ENCODE data around the gene SLC12A1.

SLC12A1 gene

DNA sequence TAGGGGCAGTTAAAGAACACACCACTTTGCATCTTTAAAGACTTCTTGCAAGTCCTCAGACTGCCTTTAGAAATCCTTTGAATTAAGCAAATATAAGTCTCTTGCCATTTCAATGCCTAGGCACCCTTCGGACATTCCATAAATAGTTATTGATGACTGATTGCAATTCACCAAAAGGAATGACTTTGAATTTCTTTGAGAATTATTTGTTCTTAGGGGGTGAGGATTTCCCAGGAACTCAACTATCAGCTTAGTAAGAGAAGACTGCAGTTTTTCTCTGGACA is 27.5 kb upstream of the SLC12A1 start:
- TF ChIP-seq, protein P1, sequence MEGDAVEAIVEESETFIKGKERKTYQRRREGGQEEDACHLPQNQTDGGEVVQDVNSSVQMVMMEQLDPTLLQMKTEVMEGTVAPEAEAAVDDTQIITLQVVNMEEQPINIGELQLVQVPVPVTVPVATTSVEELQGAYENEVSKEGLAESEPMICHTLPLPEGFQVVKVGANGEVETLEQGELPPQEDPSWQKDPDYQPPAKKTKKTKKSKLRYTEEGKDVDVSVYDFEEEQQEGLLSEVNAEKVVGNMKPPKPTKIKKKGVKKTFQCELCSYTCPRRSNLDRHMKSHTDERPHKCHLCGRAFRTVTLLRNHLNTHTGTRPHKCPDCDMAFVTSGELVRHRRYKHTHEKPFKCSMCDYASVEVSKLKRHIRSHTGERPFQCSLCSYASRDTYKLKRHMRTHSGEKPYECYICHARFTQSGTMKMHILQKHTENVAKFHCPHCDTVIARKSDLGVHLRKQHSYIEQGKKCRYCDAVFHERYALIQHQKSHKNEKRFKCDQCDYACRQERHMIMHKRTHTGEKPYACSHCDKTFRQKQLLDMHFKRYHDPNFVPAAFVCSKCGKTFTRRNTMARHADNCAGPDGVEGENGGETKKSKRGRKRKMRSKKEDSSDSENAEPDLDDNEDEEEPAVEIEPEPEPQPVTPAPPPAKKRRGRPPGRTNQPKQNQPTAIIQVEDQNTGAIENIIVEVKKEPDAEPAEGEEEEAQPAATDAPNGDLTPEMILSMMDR (conservative IDR thresholded peaks at IDR 0.05; ENCODE audit: low read depth, low read length), result no peak
- H3K9ac ChIP-seq, result peak overlapping the region; percentile 98
- H3K36me3 ChIP-seq (ENCODE audit: insufficient read depth), result no peaks in the 10 kb centered on the region
- H2AFZ ChIP-seq (ENCODE audit: low read depth), result peak overlapping the region; percentile 92
- no peaks in the 10 kb centered on the region for H4K20me1 ChIP-seq (ENCODE audit: insufficient read depth)
- H3K27ac ChIP-seq, result peak overlapping the region; percentile 92; the same call in 1 of the 2 replicates
- H3K79me2 ChIP-seq (ENCODE audit: insufficient read depth, low read depth), result peaks cover 38% of the 10 kb centered on the region
- H3K4me1 ChIP-seq (ENCODE audit: low read depth, poor library complexity, severe bottlenecking), result peaks cover 25% of the 10 kb centered on the region
- no peak overlapping the region for H3K4me3 ChIP-seq (IDR thresholded peaks at IDR 0.05; ENCODE audit: insufficient read depth, low read depth, low read length)
- no peaks in the 10 kb centered on the region for H3K27me3 ChIP-seq (ENCODE audit: insufficient read depth, low read depth)
- peak overlapping the region; percentile 77 for H3K4me2 ChIP-seq

DNA sequence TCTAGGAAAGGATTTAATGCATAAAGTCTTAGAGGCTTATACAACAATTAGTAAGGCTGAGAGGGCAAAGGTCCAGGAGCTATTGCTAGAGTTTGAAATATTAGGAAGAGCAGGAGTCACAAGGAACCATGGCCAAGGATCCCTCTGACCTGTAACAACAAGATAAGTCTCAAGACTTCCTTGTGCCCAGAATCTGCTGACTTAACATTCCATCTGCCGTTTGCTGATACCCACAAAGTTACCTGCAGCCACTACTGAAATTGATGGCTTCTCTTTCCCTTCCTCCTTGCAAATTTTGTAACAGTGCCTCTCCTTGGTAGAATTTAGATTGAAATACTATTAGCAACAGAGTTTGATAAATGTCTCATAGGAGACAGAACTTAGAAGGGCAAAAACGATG is 23.4 kb upstream of the SLC12A1 start:
- H4K20me1 ChIP-seq (ENCODE audit: insufficient read depth), result no peaks in the 10 kb centered on the region
- peak overlapping the region; percentile 22; the same call in 1 of the 2 replicates for H3K4me2 ChIP-seq

DNA sequence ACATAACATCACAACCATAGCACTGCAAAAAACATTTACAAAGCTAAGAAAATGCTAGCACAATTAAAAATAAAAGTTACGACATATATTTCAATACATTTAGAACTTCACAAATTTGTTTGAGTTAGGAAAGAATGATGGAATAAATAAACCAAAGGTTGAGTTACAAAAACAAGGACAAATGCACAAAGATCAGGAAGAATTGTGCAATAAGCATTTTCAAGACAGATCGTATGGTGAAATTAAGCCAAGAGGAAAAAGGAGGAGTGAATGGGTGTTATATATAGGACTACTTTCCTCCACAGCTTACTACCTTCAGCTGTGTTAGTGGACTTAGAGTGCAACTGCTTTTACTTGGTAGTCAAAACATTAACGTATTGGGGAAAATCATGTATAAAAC is 20.6 kb upstream of the SLC12A1 start:
- no peaks in the 10 kb centered on the region for H3K79me2 ChIP-seq (ENCODE audit: insufficient read depth, low read depth)
- H3K27ac ChIP-seq, result no peak overlapping the region
- no peaks in the 10 kb centered on the region for H3K36me3 ChIP-seq (ENCODE audit: insufficient read depth)
- H3K9ac ChIP-seq, result no peak overlapping the region
- no peak overlapping the region for H2AFZ ChIP-seq (ENCODE audit: low read depth)
- H3K4me2 ChIP-seq, result no peak overlapping the region
- no peaks in the 10 kb centered on the region for H3K4me1 ChIP-seq (ENCODE audit: low read depth, poor library complexity, severe bottlenecking)
- H3K27me3 ChIP-seq (ENCODE audit: insufficient read depth, low read depth), result no peaks in the 10 kb centered on the region
- H3K4me3 ChIP-seq (IDR thresholded peaks at IDR 0.05; ENCODE audit: insufficient read depth, low read depth, low read length), result no peak overlapping the region
- TF ChIP-seq, protein P1 (conservative IDR thresholded peaks at IDR 0.05; ENCODE audit: low read depth, low read length), result no peak
- no peaks in the 10 kb centered on the region for H4K20me1 ChIP-seq (ENCODE audit: insufficient read depth)

More for the DNA sequence above, 23.4 kb upstream of the SLC12A1 start:
- peak overlapping the region; percentile 24; the same call in 1 of the 2 replicates for H2AFZ ChIP-seq (ENCODE audit: low read depth)
- no peaks in the 10 kb centered on the region for H3K27me3 ChIP-seq (ENCODE audit: insufficient read depth, low read depth)
- no peak overlapping the region for H3K27ac ChIP-seq
- H3K4me3 ChIP-seq (IDR thresholded peaks at IDR 0.05; ENCODE audit: insufficient read depth, low read depth, low read length), result no peak overlapping the region
- no peaks in the 10 kb centered on the region for H3K36me3 ChIP-seq (ENCODE audit: insufficient read depth)
- no peaks in the 10 kb centered on the region for H3K79me2 ChIP-seq (ENCODE audit: insufficient read depth, low read depth)
- peaks cover 5% of the 10 kb centered on the region for H3K4me1 ChIP-seq (ENCODE audit: low read depth, poor library complexity, severe bottlenecking)
- TF ChIP-seq, protein P1 (conservative IDR thresholded peaks at IDR 0.05; ENCODE audit: low read depth, low read length), result no peak
- no peak overlapping the region for H3K9ac ChIP-seq

DNA sequence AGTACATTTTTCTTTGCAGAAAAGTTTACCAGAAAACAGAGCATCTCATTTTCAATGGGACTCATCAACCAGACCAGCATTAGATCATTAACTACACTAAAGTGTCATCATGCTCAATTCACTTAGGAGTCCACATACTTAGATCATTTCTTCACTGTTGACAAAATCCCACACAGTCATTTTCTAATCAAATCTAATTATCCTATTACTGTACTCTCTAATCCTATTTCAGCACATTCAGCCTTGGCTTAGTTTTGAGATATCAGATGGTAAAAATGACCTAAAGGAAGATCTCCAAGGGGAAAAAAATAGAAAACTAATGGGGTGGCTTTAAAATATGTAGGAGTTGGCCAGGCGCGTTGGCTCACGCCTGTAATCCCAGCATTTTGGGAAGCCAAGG is 19.8 kb upstream of the SLC12A1 start:
- Histone ChIP-seq H3K79me2 (ENCODE audit: insufficient read depth, low read depth) (no peaks in the 10 kb centered on the region), H2AFZ (ENCODE audit: low read depth) (no peak overlapping the region), H3K4me1 (ENCODE audit: low read depth, poor library complexity, severe bottlenecking) (no peaks in the 10 kb centered on the region), H3K9ac (no peak overlapping the region), H3K27ac (no peak overlapping the region), H4K20me1 (ENCODE audit: insufficient read depth) (no peaks in the 10 kb centered on the region), H3K4me3 (IDR thresholded peaks at IDR 0.05; ENCODE audit: insufficient read depth, low read depth, low read length) (no peak overlapping the region), H3K27me3 (ENCODE audit: insufficient read depth, low read depth) (no peaks in the 10 kb centered on the region), H3K4me2 (no peak overlapping the region), H3K36me3 (ENCODE audit: insufficient read depth) (no peaks in the 10 kb centered on the region)
- TF ChIP-seq, protein P1 (conservative IDR thresholded peaks at IDR 0.05; ENCODE audit: low read depth, low read length), result no peak
